Stimulated activated CD4-positive, alpha-beta T cell treated with anti-CD3 and anti-CD28 coated beads, Interleukin-2, amount 100 ng/mL, for 4 hours (primary cell): ENCODE data around the gene UBE2H.
"Not testable (repeated sequence)": the region's sequence is repeated elsewhere in the genome, so short reads cannot be mapped to it uniquely, and the experiment has no call there.

Source experiments
- DNase-seq: peaks from one replicate; pipeline ENCODE4 v3.0.0-alpha.2; 2020; ENCODE audit warnings: low read depth

Gene UBE2H

GRCh38 chr7:129807863-129808262, 144.9 kb downstream of the UBE2H start:
- no peak for DNase-seq

DNA sequence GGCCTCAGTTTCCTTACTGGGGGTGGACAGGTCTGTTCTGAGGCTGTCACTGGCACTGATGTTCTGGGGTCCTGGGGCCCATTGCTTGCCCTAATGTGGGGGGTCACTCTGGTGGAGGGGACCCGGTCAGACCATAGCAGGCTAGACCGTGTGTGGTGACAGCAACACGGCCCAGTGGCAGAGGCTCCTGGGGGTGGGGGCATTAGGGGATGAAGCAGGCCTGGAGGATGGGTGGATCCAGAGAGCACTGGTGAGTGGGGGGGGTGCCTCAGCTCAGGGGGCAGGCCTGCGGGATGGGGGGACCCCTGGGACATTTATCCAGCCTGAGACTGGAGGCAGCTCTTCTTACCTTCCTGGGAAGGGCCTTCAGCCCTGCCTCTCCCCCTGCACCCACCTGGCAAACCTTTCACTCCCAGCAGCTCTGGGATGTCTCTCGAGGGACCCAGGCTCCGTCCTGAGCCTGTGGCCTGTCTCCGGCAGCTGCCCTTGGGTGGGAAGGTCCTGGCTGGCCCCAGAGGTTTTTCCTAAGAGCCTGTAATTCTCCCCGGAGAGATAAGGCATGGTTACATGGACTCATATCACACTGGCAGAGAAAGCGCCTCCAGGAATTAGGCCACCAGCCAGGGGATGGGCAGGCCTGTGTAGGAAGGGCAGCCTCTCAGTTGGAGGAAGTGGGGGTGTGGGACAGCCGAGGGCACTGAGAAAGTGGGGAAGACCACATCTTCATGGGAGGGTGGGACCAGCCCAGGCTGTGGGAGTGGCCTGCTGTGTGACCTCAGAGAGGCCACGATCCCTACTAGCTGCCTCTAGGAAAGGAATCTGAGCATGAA, 147.7 kb downstream of the UBE2H start:
- no peak for DNase-seq

DNA sequence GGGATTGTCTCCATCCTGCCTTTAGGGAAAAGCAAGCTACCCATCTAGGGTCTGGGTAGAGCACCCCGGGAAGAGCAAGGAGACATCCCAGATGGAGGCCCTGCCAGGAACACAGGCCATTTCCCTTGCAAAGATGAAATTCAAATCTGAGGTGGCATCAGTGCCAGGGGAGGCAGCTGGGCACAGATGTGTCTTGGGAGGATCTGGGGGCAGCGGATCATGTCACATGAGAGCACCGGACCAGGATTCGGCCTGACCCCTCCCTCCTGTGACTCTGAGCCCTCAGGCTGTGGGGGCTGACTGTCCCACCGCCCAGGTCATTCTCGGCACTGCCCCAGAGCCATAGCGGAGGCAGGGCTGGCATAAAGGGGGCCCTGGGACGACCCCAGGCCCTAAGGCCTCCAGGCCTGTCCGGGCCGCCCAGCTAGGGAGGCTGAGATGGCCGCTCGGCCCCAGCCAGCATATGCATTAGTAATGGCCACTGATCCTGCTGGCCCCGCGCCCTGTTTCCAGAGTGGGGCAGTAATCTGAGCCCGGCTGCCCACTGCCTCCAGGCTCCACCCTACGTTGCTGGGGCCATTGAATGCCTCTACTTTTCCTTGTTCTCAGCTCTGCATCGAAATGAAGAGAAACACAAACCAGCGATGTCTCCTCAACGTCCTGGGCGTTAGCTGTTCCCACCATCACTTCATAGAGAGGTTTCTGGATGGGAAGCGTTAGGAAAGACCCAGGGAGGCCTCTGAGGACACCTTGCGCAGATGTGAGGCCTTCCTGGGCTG, 148.5 kb downstream of the UBE2H start:
- no peak for DNase-seq

GRCh38 chr7:129803546-129804081, 149.1 kb downstream of the UBE2H start:
- no peak for DNase-seq

DNA sequence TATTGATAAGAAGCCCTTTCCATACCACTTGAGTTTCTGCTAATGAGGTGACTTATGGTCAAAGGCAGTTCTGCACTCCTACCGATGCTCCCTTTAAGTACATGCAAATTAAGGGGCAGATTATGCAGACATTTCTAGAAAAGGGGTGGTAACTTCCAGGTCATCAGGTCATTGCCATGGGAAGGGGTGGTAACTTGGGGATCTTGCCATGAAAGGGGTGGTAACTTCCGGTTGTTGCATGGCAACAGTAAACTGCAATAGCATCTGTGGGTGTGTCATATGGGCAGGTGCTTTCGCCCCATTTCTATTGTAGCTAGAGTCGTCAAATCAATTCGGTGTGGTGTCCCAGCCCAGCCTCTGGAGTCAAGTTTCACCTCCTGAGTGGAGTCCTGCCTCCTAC, 150.9 kb downstream of the UBE2H start:
- DNase-seq = no peak

DNA sequence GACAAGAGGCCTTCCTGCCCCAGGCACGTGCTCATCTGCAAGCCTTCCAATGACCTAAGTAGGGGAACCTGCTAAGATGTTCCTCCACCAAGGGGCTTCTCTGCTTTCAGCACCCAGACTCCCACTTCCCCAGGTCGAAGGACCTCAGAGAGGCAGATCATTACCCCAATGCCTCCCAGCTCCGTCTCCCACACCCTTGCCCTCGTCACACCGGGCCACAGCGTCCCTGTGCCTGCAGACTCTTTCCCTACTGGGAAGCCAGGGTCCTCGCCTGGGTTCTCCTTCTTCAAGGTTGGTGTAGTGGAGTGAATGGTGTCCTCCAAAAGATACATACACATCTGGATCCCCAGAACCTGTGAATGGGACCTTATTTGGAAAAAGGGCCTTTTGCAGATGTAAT, 151.9 kb downstream of the UBE2H start:
- DNase-seq = no peak

- no peak for DNase-seq
Measured at GRCh38 chr7:129799350-129799955, 153.3 kb downstream of the UBE2H start.

DNA sequence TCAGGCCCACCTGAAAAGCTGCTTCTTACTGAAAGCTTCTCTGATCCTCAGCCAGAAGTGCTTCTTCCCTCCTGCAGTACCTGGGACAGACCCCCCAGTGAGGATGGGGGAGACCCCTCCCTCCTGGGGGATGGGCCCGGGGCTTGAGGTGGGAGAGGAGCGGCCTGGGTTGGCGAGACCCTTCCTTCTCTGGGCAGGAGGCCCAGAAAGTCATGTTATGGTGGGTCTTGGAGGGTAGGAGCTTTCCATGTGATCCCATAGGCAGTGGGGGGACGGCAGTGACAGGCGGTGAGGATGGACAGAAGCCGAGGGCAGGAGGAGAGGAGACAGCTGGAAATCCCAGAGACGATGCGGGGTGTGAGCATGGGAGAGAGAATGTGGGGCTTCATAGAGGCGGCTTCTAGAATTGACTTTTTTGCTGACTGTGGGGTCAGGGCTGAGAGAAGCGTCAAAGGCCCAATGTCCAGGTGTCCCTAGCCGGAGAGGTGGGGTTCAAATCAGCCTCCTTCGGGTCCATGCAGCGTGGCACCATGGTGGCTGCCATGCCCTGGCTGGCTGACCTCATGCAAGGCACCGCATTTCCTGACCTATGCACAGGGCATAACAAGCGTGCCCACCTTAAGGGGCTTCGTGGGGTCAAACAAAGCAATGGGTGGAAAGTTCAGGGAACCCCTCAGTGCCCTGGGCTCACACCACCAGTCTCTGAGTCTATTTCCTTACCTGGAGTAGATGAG, 154.0 kb downstream of the UBE2H start:
- no peak for DNase-seq

GRCh38 chr7:129797214-129797789, 155.5 kb downstream of the UBE2H start:
- no peak for DNase-seq

GRCh38 chr7:129796186-129796775, 156.5 kb downstream of the UBE2H start:
- DNase-seq = no peak

GRCh38 chr7:129794461-129794860, 158.3 kb downstream of the UBE2H start:
- not testable (repeated sequence) for DNase-seq

DNA sequence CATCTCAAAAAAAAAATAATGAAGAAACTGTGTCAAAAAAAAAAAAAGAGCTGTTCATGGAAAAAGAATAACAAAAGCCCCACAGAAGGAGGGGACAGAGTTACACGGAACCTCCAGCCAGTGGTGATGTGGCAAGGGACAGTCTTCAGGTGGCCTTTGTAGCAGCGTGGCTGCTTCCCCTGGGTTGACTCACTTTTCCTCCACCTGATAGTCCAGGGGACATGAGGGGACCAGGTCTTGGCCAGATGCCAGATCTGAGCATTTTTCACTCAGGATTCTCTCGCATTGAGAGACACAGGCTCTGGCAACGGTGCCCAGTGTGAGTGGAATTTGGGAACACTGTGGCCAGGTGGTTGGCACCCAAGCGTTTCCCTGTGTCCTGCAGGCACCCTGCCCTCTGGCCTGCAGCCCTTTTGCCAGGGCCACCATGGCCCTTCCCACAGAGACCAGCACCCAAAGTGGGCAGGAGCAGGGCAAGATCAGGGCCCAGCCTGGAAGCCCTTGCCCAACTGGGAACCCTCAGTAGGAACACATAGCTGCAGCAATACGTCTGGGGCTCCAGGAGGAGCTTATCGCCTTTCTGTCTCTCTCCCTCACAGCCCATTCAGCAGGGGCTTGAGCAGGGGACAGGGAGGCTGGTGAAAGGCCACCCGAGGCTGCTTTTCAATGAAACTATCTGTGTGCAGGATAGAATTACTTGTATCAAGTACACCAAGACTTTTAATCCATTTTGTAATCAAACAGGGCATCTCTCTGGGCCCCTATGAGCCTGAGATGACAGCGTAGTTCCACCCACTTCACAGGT, 159.1 kb downstream of the UBE2H start:
- no peak for DNase-seq

GRCh38 chr7:129792721-129793120, 160.0 kb downstream of the UBE2H start:
- DNase-seq = no peak

DNA sequence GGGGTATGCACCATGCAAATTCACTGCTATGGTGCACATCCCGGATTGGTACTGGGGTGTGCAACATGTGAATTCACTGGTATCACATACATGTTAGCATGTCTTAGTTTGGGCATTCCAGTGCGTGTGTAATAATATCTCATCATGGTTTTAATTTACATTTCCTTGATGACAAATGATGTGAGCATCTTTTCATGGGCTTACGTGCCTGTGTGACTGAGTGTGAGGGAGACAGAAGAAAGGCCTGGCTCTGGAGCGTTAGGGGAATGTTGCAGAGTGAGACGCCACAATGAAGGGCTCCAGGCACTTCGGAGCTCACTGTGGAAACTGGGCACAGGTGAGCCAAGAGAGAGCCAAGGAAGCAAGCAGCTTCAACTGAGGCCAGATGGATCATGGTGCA, 162.6 kb downstream of the UBE2H start:
- no peak for DNase-seq

DNA sequence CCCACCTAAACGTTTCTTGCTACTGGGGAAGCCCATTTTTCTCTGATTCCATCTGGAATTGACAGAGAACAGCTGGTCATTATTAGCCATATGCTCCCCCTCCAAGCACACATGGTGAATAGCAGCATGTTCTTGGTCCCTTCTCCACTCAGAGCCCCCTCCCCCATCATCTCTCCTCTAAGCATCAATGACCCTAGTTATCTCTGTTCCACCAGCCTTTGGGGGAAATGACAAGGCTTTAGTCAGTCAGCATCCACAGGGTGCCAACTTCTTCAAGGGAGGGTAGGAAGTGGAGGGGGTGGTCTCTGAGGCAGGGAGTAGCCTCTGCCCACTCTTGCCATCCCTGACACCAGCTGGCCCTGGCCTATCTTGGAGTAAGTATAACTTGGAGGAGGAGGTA, 163.1 kb downstream of the UBE2H start:
- DNase-seq = no peak

DNA sequence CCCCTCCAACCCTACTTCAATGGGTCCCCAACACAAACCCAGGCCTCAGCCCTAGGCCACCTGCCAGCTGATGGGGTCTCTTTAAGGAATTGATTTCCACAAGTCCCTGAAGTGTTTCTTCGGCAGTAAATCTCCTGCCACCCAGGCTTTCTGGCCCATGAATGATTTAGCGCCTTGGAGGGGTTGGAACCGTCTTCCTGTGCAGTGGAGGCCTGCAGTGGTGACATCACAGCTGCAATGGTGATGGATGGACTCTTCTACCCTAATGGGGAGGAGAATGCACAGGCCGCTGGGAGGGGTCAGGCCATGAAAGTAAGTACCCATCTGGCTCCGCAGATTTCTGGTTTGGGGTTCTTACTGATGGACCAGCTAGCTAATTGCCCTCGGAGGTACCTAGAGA, 163.8 kb downstream of the UBE2H start:
- no peak for DNase-seq

DNA sequence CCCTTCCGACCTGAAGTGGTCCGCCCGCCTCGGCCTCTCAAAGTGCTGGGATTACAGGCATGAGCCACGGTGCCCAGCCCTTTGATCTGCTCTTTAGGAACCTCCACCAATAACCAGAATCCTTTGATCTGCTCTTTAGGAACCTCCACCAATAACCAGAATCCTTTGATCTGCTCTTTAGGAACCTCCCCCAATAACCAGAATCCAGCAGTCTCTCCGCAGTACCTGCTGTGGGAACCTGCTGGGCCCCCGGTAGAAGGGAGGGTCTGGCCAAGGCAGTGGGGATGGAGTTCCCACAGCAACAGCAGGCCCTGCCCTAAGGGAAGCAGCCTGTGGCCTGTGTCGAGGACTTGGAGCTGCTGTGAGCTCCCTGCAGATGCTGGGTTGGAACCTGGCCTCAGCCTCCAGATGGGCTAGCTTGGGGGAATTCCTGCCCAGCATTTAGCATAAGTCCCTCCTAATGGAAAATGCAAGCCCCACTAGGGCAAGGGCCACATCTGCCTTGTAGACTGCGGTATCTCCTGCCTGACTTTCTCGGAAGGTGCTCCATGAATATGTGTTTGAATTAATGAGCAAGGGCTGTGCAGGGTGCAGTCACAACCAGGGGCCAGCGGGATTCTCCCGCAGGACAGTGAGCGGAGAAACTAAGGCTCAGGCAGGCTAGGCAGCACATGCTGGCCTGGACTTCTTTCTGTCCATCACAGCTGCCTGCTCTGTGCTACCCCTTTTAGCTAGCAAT, 165.8 kb downstream of the UBE2H start:
- no peak for DNase-seq

GRCh38 chr7:129785685-129786514, 166.9 kb downstream of the UBE2H start:
- DNase-seq = no peak
